Liver (tissue), 9 donors: Measurements from ENCODE around the gene NIP7. TPM values are rescaled to one million over a fixed set of nuclear protein-coding genes. Genes with fewer than 3 reads are reported as not detected.

Experiments used
- DNase-seq: peaks from one replicate; pipeline ENCODE4 v3.0.0-alpha.2; 2017; ENCODE audit warnings: low spot score
- H3K27ac ChIP-seq, 2 donors: one replicate each; pipeline ENCODE4 v1.7.0; 2013; ENCODE audit warnings: inconsistent platforms in 2 of 2, low read length in 2 of 2, control low read depth in 1 of 2, low read depth in 1 of 2, mild to moderate bottlenecking in 1 of 2
- H3K27me3 ChIP-seq, 4 donors: one replicate each; pipeline versions ENCODE4 v1.6.1 to v1.7.0; 2013; ENCODE audit warnings: low read length in 3 of 4, inconsistent platforms in 1 of 4, mild to moderate bottlenecking in 1 of 4, moderate library complexity in 1 of 4; ENCODE audit not compliant: control insufficient read depth in 4 of 4, insufficient read depth in 4 of 4
- H3K36me3 ChIP-seq, 4 donors: one replicate each; pipeline versions ENCODE4 v1.6.1 to v1.7.0; 2013; ENCODE audit warnings: low read length in 3 of 4, mild to moderate bottlenecking in 3 of 4, low read depth in 1 of 4, moderate library complexity in 1 of 4; ENCODE audit not compliant: control insufficient read depth in 4 of 4, insufficient read depth in 3 of 4
- H3K4me1 ChIP-seq, 4 donors: one replicate each; pipeline versions ENCODE4 v1.6.1 to v1.7.0; 2013; ENCODE audit warnings: low read length in 3 of 4, mild to moderate bottlenecking in 3 of 4, moderate library complexity in 1 of 4; ENCODE audit not compliant: control insufficient read depth in 4 of 4, insufficient read depth in 4 of 4
- H3K4me3 ChIP-seq, 3 donors: one replicate each; pipeline versions ENCODE4 v1.6.1 to v1.7.0; 2013; ENCODE audit warnings: low read length in 3 of 3, control low read depth in 1 of 3, low read depth in 1 of 3, mild to moderate bottlenecking in 1 of 3
- H3K9ac ChIP-seq, 2 donors: one replicate each; pipeline ENCODE4 v1.7.0; 2013; ENCODE audit warnings: low read length in 2 of 2, mild to moderate bottlenecking in 2 of 2, moderate library complexity in 2 of 2, control low read depth in 1 of 2, low read depth in 1 of 2
- H3K9me3 ChIP-seq, 4 donors: one replicate each; pipeline versions ENCODE4 v1.6.1 to v1.7.0; 2013; ENCODE audit warnings: low read length in 3 of 4; ENCODE audit not compliant: control insufficient read depth in 4 of 4
- ATF3 ChIP-seq: IDR thresholded peaks from 2 replicates; pipeline ENCODE4 v1.6.1; 2016; ENCODE audit warnings: antibody characterized with exemption
- CTCF ChIP-seq: fragments of 150-350 bp; IDR thresholded peaks from 2 replicates; pipeline ENCODE4 v1.5.1; 2017; ENCODE audit warnings: improper control_type of control experiment, low read depth, low read length; ENCODE audit not compliant: missing input control
- EGR1 ChIP-seq, 2 donors: IDR thresholded peaks; 2 replicates each; pipeline ENCODE4 v1.6.1; 2016 to 2018; ENCODE audit warnings: antibody characterized with exemption in 2 of 2, low read depth in 2 of 2
- FOXA1 ChIP-seq: IDR thresholded peaks from 2 replicates; pipeline ENCODE4 v1.6.1; 2016; ENCODE audit warnings: antibody characterized with exemption
- GABPA ChIP-seq, 2 donors: IDR thresholded peaks in 1 of 2; conservative IDR thresholded peaks in 1 of 2; 2 replicates each; pipeline ENCODE4 v1.6.1; 2016; ENCODE audit warnings: antibody characterized with exemption in 2 of 2, mild to moderate bottlenecking in 1 of 2, moderate library complexity in 1 of 2
- HNF4A ChIP-seq, 2 donors: conservative IDR thresholded peaks; 2 replicates each; pipeline ENCODE4 v1.6.1; 2016; ENCODE audit warnings: antibody characterized with exemption in 2 of 2, mild to moderate bottlenecking in 2 of 2
- HNF4G ChIP-seq: IDR thresholded peaks from 2 replicates; pipeline ENCODE4 v1.6.1; 2016; ENCODE audit warnings: antibody characterized with exemption
- JUND ChIP-seq, 2 donors: IDR thresholded peaks; 2 replicates each; pipeline ENCODE4 v1.6.1; 2016; ENCODE audit warnings: antibody characterized with exemption in 2 of 2
- RAD21 ChIP-seq, 2 donors: IDR thresholded peaks; 2 replicates each; pipeline ENCODE4 v1.6.1; 2016; ENCODE audit warnings: antibody characterized with exemption in 2 of 2, mild to moderate bottlenecking in 2 of 2
- REST ChIP-seq: IDR thresholded peaks from 2 replicates; pipeline ENCODE4 v1.6.1; 2016; ENCODE audit warnings: antibody characterized with exemption, mild to moderate bottlenecking
- RXRA ChIP-seq, 2 donors: IDR thresholded peaks; 2 replicates each; pipeline ENCODE4 v1.6.1; 2017 to 2018; ENCODE audit warnings: antibody characterized with exemption in 2 of 2, mild to moderate bottlenecking in 1 of 2
- TAF1 ChIP-seq: conservative IDR thresholded peaks from 2 replicates; pipeline ENCODE4 v1.6.1; 2016; ENCODE audit warnings: antibody characterized with exemption, mild to moderate bottlenecking
- YY1 ChIP-seq: IDR thresholded peaks from 2 replicates; pipeline ENCODE4 v1.6.1; 2016; ENCODE audit warnings: antibody characterized with exemption, mild to moderate bottlenecking
- WGBS: extraction: QIAGEN DNeasy Blood & Tissue Kit; methylation state at CpG from one replicate; pipeline ENCODE4 v1.1.7; 2013; 5-methylcytosine and 5-hydroxymethylcytosine counted together
- polyA plus RNA-seq, 2 donors: library from polyadenylated mRNA; stranded (reverse) in 1 of 2; unstranded in 1 of 2; fragments of 200-250 nt in 1 of 2; fragments of >200 nt in 1 of 2; fragmentation: Nextera tagmentation in 1 of 2; extraction: Ambion mirVana in 1 of 2; gene quantifications; one replicate each; pipeline versions ENCODE4 v1.2.1 to v1.2.3, GENCODE V29; 2013 to 2015
- total RNA-seq, 2 donors: library from RNA; depleted of rRNA; stranded (reverse); fragments of >200 nt; gene quantifications; one replicate each; pipeline ENCODE4 v1.2.3, GENCODE V29; 2014
- TF ChIP-seq, protein P1 (sequence below): IDR thresholded peaks from 2 replicates; pipeline ENCODE4 v1.6.1; 2016; ENCODE audit warnings: antibody characterized with exemption
- donor health status: healthy.
- donor health status: healthy.
- donor health status: healthy.
- donor health status: healthy.
- donor health status: healthy.

The NIP7 gene
- total and polyA plus RNA-seq, 4 donors = 7.4 to 14.0 (median 11.1) TPM

GRCh38 chr16:69307091-69307490, 32.5 kb upstream of the NIP7 start:
- Histone ChIP-seq H3K27ac (no peak overlapping the region), H3K4me3 (no peak overlapping the region), H3K36me3 (no peaks in the 10 kb centered on the region), H3K9me3 (no peaks in the 10 kb centered on the region), H3K27me3 (no peaks in the 10 kb centered on the region), H3K9ac (no peak overlapping the region), H3K4me1 (peaks cover 0 to 9% (median 6%) of the 10 kb centered on the region in 4 donors)
- DNase-seq = no peak
- WGBS = 78% methylated on average over 1 of the region's 1 CpG
- TF ChIP-seq CTCF (no peak), YY1 (no peak), REST (no peak), ATF3 (no peak), HNF4A (conservative IDR thresholded peaks at IDR 0.05) (no peak), HNF4G (no peak), GABPA (IDR thresholded peaks at IDR 0.05 in 1 of 2, conservative IDR thresholded peaks at IDR 0.05 in 1 of 2) (no peak), TAF1 (no peak), EGR1 (IDR thresholded peaks at IDR 0.05; ENCODE audit: low read depth in 2 of 2) (no peak)
- TF ChIP-seq, protein P1, sequence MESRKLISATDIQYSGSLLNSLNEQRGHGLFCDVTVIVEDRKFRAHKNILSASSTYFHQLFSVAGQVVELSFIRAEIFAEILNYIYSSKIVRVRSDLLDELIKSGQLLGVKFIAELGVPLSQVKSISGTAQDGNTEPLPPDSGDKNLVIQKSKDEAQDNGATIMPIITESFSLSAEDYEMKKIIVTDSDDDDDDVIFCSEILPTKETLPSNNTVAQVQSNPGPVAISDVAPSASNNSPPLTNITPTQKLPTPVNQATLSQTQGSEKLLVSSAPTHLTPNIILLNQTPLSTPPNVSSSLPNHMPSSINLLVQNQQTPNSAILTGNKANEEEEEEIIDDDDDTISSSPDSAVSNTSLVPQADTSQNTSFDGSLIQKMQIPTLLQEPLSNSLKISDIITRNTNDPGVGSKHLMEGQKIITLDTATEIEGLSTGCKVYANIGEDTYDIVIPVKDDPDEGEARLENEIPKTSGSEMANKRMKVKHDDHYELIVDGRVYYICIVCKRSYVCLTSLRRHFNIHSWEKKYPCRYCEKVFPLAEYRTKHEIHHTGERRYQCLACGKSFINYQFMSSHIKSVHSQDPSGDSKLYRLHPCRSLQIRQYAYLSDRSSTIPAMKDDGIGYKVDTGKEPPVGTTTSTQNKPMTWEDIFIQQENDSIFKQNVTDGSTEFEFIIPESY = no peak

DNA sequence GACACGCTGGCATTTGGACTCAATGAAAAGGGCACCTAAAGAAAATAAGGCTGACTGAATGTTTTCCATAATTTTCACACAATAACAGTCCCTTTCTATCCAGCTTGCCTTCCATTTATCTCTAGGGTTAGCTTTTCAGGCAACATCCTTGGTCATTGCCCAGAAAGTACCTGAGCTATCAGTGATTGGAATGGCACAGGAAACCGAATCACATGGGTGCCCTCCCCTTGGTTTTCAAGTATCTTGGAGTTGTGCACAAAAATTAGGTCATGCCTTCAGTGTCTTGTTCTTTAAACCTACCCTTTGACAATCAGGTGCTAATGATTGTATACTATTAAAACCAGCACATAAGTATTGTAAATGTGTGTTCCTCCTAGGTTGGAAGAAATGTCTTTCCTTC, 31.7 kb upstream of the NIP7 start:
- 95% methylated on average over 2 of the region's 2 CpGs for WGBS
- Histone ChIP-seq H3K9me3 (no peaks in the 10 kb centered on the region), H3K9ac (no peak overlapping the region), H3K4me3 (no peak overlapping the region), H3K27me3 (no peaks in the 10 kb centered on the region), H3K27ac (no peak overlapping the region), H3K36me3 (no peaks in the 10 kb centered on the region), H3K4me1 (peaks cover 2 to 12% (median 9%) of the 10 kb centered on the region in 4 donors)
- TF ChIP-seq FOXA1 = no peak
- no peak for TF ChIP-seq RAD21 (IDR thresholded peaks at IDR 0.05)
- TF ChIP-seq GABPA (IDR thresholded peaks at IDR 0.05 in 1 of 2, conservative IDR thresholded peaks at IDR 0.05 in 1 of 2) = no peak
- TF ChIP-seq TAF1 = no peak
- no peak for TF ChIP-seq HNF4G
- no peak for TF ChIP-seq JUND (IDR thresholded peaks at IDR 0.05)
- no peak for TF ChIP-seq RXRA (IDR thresholded peaks at IDR 0.05)
- DNase-seq = no peak
